Smooth muscle cell of bladder (primary cell): ENCODE measurements around the gene SCD5. TPM values are rescaled to one million over a fixed set of nuclear protein-coding genes. Genes with fewer than 3 reads are reported as not detected.

Source experiments
- total RNA-seq: library from RNA; depleted of rRNA; stranded (reverse); fragments of >200 nt; gene quantifications from 2 replicates; pipeline ENCODE4 v1.2.3, GENCODE V29; 2014

SCD5 gene
- total RNA-seq, result 9.5 and 12.9 TPM in 2 replicates

GRCh38 chr4:82798168-82799005 lies at the start of gene SCD5:
Gene SCD5, minus strand, starts transcription at chr4:82798796. Its CDS starts 259 bp downstream, at chr4:82798537.

Other genes starting within 250 kb of the SCD5 start
- 0.65 and 2.7 TPM in 2 replicates for gene TMEM150C, start 236.8 kb downstream of the SCD5 start, total RNA-seq
- gene SEC31A, start 92.4 kb upstream of the SCD5 start, total RNA-seq, result 314 and 324 TPM in 2 replicates
- gene THAP9, start 101.9 kb upstream of the SCD5 start, total RNA-seq, result 4.7 TPM in 2 replicates
- 8.9 and 12.8 TPM in 2 replicates for gene LIN54, start 212.0 kb upstream of the SCD5 start, total RNA-seq
- gene COPS4, start 236.4 kb upstream of the SCD5 start, total RNA-seq, result 75.0 and 88.5 TPM in 2 replicates